ENCODE data around the gene TCF7L2.
"Not testable (repeated sequence)": the region's sequence is repeated elsewhere in the genome, so short reads cannot be mapped to it uniquely, and the experiment has no call there.

TCF7L2 gene

DNA sequence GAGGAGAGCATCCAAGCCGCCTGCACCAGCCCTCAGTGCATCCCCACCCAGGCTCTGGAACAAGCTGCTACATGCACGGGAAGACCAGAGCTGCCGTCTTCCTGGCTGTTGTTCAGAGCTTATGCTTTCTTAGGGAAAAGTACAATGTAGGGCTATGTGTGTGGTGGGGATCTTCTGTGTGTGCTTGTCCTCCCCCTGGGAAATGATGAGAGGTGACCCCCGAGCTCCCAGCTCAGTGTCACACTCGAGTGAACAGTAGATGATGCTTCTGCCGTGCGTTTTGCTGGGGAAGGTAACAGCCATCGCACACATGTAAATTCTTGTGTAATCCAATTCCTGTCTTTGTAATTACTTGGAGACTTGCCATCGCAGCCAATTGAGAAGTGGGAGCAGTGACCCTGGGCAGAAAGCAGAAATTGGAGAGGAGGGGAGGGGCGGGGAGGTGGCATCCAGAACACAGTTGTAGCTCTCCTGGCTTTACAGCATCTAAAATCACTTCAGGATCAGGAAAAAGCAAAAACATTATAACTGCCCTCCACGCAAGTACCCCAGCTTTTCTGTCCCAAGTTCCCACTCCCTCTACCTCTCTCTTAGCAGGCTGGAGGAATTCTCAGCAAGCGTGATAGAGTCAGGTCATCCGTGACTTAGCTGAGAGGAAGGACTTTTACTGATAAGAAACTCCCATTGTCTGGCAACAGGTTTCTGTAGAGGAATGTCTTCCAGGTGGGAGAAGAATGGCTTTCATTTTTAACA lies 149.6 kb downstream of the TCF7L2 start:
- DNase-seq, result peak; percentile 38

DNA sequence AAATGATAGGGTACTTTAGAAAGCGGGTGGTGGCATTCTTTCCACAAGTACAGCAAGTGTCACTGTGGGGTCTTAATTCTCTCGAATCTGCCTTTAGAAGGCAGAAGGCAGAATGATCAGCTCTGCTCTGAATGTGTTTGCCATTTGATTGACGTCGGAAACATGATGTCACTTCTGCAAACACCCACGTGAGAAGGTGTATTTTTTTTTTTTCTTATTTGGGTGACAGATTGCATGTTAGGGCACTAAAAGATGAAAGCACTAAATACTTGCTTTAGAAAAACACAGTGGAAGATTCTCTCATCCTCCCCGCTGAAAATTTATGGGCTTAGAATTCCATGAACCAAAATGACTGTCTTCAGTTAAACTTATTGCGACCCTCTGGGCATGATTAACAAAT lies 150.2 kb downstream of the TCF7L2 start:
- no peak for DNase-seq

DNA sequence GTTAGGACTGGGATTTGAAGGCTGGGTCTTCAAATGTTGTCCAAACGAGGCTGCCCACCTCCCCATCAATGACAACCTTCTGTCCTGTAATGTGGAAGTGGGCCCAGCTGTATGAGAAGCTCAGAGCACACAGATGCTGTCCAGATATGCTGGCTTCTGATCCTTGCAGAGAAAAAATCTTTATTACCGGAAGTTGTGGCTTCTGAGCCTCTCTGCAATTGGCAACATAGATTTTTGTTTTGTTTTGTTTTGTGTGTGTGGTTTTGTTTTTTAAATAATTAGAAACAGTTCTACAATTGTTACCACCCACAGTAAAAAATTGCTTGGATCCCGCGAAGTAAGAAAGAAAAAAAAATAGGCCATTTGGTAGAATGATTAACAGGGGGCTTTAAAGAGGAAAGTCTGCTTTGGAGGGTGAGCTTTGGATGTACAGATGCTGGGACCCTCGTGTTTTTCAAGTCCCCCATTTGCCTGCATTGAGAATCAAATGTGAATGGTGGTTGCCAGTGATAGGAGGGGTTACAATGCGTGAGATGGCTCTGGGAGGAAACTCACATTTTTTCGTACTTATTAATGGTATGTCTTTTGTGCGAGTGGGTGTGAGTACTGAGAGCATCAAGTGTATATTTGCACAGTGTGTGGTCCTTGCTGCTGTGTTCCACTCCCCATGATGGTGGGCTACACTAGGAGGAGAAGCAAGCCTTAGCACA lies 153.2 kb downstream of the TCF7L2 start:
- no peak for DNase-seq

DNA sequence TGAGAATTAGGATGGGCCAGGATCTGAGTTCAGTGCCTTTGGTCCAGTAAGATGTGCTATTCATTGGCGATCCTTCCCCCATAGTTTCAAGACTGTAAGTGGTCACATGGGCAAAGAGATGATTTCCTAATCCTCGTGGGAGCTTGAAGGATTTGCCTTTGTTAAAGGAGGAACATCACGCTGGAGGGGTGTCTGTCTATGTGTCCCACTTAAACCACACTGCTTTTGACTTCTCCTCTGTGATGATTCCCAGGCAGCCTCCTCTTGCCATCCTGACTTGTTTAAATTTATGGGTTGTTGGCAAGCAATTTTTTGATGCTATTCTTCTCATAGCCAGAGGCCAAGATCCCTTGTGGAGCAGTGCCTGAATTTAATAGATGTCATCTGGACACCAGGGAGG lies 154.0 kb downstream of the TCF7L2 start:
- no peak for DNase-seq

DNA sequence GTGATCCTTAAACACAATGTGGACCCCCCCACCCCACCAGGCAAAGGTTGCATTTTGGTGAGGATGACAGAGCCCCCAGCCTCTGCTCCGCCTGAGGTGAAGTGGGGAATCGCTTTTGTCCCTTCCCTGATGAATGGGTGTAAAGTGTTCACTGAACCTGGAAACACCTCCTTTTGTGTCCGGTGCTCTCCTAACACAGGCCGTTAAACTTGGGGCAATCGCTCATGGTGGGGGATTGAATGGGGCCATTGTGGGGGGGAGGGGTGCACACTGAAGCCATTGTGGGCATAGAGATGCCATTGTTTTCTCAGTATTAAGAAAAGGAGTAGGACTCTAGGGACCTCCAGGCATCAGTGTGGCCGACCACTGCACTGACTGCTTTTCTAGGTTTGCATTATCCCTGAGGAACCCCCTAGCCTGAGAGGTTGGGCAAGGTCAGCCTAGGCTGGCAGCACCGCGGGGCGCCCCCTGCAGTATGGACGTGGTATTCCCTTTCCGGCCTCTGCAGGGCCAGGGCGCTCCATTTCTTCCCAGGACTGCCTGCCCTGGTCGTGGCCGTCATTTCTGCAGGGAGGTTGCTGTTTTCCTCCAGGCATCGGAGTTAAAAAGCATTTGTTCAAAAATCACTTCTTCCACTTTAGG lies 158.3 kb downstream of the TCF7L2 start:
- DNase-seq, result no peak

DNA sequence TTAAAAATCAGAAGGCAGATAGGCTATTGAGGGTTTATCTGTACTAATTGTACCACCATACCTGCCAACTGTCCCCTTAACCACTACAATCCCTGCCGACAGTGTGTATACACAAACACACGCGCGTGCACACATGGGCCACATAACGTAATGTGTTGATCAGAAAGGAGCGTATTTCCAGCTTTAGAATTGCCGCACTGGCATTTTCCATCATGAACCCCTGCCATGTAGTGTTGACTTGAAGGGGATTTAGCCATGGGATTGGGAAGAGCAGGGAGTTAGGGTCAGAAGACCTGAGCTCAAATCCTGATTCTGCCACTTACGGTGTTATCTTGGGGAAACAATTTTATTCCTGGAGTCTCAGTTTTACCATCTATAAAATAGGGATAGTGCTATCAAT lies 158.9 kb downstream of the TCF7L2 start:
- no peak for DNase-seq

DNA sequence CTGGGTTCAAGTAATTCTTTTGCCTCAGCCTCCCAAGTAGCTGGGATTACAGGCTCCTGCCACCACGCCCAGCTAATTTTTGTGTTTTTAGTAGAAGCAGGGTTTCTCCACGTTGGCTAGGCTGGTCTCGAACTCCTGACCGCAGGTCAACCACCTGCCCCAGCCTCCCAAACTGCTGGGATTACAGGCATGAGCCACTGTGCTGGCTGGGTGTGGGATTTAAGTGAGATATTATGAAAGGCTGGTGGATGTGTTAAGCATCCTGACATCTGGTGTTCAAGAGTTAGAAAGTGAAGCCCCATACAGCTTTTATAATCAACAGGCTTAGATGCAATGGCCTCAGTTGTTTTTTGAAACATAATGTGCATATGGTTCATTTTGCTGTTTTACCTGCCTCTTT lies 159.4 kb downstream of the TCF7L2 start:
- DNase-seq, result not testable (repeated sequence)

DNA sequence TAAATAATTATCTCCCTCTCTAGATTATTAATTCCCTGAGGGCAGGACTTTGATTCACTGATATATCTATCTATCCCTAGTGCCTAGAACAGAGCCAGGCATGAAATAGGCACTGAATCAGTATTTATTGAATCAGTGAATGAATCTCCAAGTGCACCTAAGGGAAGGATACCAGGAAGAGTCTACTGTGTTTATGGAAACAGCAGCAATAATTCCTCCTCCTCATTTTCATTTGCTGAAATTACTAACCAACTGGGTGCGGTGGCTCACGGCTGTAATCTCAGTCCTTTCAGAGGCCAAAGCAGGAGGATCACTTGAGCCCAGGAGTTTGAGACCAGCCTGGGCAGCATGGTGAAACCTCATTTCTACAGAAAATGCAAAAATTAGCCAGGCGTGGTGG lies 161.2 kb downstream of the TCF7L2 start:
- no peak for DNase-seq

DNA sequence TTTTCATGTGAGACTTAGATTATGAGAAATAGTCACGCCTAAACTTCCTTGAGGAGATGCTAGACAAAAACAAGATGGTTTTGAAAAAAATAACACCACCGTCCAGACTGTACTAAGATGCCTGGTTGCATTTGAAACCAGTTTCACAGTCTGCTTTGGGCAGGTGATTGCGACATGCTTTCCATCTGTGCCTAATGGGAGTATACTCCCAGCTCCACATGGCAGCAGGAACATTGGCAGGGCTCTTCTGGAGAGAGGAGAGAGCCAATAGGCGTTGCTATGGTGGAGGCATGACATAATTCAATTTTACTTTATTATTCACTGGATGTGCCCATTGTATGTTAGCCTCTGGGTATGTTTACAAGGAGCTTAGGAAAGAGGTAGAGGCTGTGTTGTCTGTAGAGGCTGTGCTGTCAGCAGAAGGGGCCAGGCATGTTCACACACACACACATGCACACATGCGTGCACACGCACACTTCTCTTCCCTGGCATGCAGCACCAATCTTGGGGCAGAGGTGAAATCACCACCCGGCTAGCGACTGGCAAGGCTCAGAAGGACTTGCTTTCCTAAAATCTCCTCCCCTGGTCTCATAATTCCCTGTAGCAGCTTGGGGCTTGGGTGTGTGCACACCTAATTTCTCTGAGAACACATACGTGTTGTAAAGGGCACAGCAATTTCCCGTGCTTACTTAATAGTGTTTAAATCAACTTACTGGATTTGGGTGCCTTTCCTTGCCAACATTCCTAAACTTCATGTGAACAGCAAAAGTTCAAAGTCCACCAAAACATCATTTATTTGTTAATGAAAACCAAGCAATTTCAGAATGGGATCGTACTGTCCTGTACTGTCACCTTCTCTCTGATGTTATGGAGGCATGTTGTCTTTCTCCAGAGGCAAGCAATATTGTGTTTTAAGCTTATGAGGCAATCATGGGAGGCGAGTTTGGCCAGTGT lies 162.1 kb downstream of the TCF7L2 start:
- no peak for DNase-seq

DNA sequence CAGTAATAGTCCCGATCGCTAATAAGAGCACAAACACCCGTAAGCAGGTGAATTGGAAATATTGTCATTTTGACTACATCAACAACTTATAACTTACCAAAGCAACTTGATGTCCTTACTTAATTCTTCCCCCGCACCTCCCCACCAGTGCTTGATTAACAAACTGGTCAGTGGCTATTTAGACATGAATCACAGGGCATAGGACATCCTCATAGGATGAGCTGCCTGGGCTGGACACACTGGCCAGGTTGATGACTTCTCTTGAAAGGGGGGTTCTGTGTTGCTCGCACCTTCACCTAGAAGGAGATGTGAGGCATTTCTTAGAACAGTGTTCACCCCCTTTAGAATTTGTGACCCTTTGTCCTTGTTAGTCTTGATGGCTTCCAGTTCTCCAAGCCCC lies 163.2 kb downstream of the TCF7L2 start:
- DNase-seq, result no peak

DNA sequence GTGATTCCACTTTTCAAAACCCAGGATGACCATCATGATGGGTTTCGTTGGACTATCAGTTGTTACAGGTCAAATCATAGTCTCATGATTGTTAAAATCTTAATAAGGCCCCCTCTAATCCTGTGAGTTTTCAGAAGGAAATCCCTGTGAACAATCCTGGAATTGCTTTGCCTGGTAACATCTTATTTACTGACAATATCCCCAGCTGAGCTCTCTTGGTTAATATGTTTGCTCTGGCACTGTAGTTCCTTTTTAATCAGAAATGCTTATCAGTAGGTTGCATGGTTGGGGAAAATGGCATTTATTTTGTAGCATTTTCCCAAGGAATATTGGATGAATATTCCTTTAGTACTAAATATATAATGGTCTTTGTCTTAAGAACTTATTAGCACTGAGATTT lies 163.9 kb downstream of the TCF7L2 start:
- no peak for DNase-seq

DNA sequence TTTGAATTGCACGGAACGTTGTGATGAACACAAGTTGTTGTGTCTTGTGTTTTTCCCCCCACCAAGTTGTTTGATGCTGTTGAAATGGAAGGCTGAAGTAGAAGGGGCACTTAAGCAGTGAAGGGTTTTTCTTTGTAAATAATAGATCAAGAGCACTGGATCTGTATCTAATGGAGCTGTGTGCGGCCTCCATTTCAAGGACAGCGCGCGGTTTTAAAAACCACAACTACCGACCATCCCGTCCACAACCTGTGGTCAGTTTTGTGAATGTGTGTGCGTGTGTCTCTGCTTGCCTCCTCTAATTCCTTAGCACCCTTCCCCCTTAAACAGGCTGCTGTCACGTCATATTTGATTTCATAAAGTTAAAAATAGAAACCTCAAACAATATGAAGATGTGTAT lies 165.5 kb downstream of the TCF7L2 start:
- DNase-seq, result peak; percentile 8

DNA sequence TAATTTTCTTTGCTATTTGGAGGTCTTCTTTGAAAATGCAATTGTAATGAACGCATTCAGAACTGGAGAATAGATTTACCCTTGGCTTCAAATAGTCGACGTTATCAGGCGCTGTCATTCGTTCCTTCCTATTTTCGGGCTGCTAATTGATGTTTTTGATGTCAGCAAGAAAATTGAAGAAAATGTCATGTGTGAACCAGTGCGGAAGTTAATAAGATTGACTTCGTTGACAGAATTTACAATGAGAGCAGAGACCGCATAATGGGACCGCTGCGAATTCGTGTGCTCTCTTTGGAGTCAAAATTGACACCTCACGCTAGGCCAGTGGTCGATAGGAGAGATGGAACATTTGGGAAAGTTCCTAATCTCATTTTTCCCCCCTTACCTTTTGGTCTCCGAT lies 168.8 kb downstream of the TCF7L2 start:
- DNase-seq, result no peak

DNA sequence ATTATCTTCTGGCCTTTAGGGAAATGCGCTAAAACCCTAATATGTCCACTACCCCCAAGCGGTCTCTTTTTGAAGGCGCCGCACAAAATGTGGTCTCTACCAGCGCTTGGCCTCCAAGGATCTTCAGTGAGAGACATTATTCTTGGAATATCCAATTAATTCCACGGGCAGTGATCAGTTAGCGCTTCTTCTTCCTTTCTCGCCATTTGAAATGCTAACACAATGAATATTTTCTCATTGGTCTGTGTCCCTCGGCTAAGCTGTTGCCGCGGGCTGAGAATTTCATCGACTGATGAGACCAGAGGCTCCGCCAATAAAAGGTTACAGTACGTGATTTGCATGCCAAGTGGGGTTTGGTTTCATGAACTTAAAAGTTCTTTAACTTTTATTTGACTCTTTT lies 169.8 kb downstream of the TCF7L2 start:
- DNase-seq, result no peak

DNA sequence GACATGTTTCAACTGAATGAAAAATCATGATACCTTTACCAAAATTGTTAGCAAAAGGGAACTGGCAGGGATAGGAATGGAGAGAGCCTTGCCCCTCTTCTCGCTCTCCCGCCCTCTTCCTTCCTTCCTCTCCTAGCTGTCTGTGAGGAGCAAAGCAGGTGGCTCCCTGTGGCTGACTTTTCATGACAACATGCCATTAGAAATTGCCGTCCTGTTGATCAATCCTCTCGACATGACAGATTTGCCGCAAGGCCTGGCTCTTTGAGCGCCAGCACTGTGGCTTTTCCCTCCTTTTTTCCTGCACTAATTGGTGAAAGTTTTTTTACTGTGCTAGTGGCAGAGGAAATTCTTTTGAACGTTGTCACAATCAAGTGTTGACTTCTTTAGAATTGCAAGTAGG lies 171.1 kb downstream of the TCF7L2 start:
- DNase-seq, result no peak

DNA sequence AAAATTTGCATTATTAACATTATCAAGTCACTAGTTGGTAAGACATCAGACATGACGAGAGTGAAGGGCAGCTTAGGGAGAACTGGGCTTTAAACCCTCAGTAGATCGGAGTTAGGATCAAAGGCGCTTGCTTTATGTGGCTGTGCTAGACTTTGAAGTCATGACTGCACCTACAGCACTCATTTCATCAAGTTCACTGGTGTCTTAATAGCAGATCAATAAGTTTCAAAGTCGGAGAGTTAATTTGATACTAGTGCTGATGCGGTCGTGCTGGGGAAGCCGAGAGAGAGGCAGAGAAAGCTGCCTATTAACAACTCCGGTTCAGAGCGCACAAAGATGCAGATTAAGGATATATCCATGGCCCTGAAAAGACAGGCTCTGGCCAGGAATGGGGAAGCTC lies 172.9 kb downstream of the TCF7L2 start:
- DNase-seq, result no peak

DNA sequence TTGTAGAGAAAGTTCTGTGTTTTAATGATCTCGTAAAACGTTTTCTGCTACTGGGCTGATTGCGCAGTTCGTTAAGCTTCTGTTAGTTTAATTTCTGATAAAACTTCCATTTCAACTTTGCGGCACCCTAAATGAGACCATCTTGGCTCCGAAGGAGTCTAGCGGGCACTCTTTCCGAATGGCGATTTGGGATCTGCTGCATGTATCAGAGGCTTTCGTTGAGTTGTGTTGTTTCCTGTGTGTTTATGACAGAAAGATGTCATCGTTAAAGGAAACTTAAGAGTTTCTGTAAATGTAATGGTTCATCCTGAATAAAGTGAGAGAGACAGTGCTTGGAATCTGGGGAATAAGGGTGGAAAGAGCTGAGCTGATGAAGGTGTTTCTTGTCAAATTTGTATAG lies 174.7 kb downstream of the TCF7L2 start:
- no peak for DNase-seq

DNA sequence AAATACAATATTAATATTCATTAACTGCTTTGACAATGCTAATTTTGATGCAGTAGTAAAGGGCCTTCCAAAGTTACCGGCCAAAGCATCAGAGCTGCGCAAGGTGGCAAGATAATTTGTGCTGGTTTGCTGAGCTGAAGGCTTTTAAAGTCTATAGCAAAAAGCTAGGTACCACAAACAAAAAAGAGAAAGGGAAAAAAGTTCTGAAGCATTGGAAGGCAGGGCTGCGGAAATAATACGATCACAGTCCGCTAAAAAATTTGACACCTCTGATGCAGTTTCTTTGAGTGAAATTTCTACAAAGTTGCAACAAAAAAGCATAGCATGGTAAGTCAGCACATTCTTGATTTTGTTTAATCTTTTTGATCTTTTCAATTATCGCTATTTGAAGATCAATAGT lies 175.6 kb downstream of the TCF7L2 start:
- DNase-seq, result no peak

DNA sequence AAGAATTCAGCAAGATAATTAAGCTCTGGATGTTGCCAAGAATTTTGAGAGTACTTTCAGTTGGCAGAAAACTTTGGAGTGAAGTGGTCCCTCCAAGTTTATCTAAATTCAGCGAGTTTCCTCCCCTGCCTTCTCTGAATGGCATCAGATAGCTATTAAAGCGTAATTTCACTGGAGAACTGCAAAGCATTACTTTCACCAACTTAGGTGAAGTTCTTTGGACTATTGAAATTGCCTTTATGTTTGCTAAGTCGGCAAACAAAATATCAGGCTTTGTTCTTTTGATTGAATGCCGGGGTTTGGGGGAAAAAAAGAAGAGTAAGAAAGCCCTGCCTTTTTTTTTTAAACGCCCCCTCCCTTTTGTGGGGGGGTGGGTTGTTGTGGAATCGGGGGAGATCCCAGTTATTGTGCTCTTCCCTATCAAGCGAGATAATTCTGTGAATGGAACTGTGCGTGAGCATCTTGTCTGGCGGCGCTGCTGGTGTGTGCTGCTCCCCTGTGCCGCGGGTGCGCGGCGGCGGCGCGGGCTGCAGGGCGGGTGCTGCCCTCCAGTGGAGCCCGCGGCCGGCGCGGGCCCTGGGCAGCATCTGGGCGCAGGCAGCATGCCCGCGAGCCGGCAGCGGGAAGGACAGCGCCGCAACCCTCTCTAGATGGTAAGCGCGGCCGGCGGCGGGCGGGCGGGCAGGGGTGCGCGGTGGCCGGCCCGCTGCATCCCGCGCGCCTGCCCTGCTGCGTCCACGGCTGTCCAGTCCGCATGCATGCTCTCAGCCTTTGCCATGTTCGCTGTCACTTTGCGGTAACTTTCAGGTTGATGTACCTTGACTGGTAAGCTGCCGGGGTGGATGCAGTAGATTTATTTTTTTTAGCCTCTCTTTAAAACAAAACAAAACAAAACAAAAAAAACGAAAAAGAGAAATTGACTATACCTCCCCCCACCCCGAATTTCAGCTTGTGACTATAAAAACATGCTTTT lies 176.5 kb downstream of the TCF7L2 start:
- peak; percentile 6 for DNase-seq

DNA sequence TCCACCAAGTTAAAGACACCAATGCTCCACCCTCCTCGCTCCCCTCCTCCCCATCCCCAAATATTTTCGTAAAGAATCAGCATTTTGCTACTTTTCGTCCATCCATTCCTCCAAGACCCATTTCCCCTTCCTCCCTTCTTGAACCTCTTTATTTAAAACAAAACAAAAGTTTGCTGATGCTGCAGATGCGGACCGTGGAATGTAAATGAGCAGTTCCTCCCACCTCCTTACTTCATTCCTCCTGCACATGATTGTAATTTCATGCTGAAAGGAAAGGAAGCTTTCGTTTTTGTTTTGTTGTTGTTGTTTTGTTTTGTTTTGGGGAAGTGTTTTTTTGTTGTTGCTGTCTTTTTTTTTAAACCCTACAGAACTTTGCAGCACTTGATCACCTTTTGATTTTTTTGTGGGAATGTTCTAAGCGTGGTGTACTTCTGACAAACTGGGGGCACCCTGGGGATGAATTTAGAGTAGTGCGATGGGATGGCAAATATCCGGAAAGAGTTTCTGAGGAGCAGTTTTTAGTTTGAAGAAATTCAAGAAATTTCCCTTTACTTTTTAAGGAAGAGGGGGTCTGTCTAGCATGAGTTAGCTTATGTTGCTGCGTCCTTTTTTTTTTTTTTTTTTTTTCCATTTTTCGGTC lies 177.3 kb downstream of the TCF7L2 start:
- DNase-seq, result no peak

DNA sequence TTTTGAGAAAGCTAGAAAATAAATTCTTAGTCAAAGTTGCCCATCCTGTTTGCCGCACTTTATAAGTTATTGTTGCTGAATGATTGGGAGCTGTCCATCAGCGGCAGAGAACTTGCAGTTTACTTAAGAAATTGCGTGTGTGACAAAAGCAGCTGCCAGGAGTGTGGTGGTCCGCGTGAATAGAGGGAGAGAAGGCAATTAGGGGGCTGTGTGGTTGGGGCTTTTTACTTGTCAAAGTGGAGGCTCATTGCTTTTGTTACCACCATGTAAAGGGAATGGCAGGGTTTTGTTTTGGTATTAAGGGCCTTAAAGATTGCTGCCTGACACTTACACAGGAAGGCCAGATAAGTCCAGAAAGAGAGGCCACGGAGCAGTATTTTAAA lies 177.8 kb downstream of the TCF7L2 start:
- no peak for DNase-seq
